GM12878 (cell line): Measurements from ENCODE around the gene ARF3. TPM values are rescaled to one million over a fixed set of nuclear protein-coding genes. Genes with fewer than 3 reads are reported as not detected.

Source experiments
- ATAC-seq: fragments of 200-7000 bp; cut with Tn5 transposase; 3 replicates; pipeline ENCODE4 v1.9.1; 2020; ENCODE audit warnings: mild to moderate bottlenecking, moderate library complexity
- BruUV-seq: library from RNA; stranded (reverse); fragments of 400-500 nt; replicated peaks from 2 replicates; lab custom pipeline; 2021; lab: Mats Ljungman, UMichigan
- CTCF ChIA-PET: fragments of 300-600 bp; sonication (Branson Sonifier 250); formaldehyde crosslinking; extraction: SDS; loops from one replicate; lab custom pipeline; 2021; ENCODE audit warnings: inconsistent platforms; lab: Yijun Ruan, JAX
- POLR2A ChIA-PET: fragments of 350-600 bp; formaldehyde crosslinking; extraction: SDS; loops from one replicate; lab custom pipeline; 2021; ENCODE audit warnings: inconsistent platforms; lab: Charles Lee
- RAD21 ChIA-PET: fragments of 300-600 bp; sonication (Branson Sonifier 250); formaldehyde crosslinking; loops from one replicate; lab custom pipeline; 2023; ENCODE audit warnings: antibody characterized with exemption; ENCODE audit not compliant: unreplicated experiment; lab: Charles Lee
- SMC1A ChIA-PET: fragments of 300-600 bp; sonication (Branson Sonifier 250); formaldehyde crosslinking; loops from one replicate; lab custom pipeline; 2023; ENCODE audit not compliant: unreplicated experiment, uncharacterized antibody; lab: Charles Lee
- DNase-seq: peaks from one replicate; pipeline ENCODE4 v3.0.0-alpha.2; 2011; ENCODE audit warnings: low read depth, low spot score
- FAIRE-seq: peaks from 3 replicates; lab custom pipeline; 2011; peaks lifted over from hg19 to GRCh38; lab: Jason Lieb, UNC
- H2AFZ ChIP-seq: 2 replicates; pipeline ENCODE4 v1.6.0; 2011; ENCODE audit warnings: low read depth, low read length, control low read depth; ENCODE audit not compliant: control insufficient read depth
- H3K27ac ChIP-seq: 2 replicates; pipeline ENCODE4 v1.5.1; 2011; ENCODE audit warnings: control low read depth; ENCODE audit not compliant: control insufficient read depth, insufficient read depth
- H3K27me3 ChIP-seq, 2 experiments: replicated peaks in 1 of 2; 2 replicates each; pipeline versions ENCODE4 v1.6.0 to v1.6.1; 2011; ENCODE audit warnings: low read length in 1 of 2; ENCODE audit not compliant: control insufficient read depth in 2 of 2, insufficient read depth in 2 of 2
- H3K36me3 ChIP-seq, 2 experiments: 2 replicates each; pipeline ENCODE4 v1.5.1; 2011; ENCODE audit warnings: low read length in 1 of 2; ENCODE audit not compliant: control insufficient read depth in 2 of 2, insufficient read depth in 2 of 2
- H3K4me1 ChIP-seq: 2 replicates; pipeline ENCODE4 v1.6.1; 2011; ENCODE audit warnings: mild to moderate bottlenecking, low read length, moderate library complexity, mixed read lengths; ENCODE audit not compliant: control insufficient read depth, insufficient read depth
- H3K4me2 ChIP-seq: 2 replicates; pipeline ENCODE4 v1.6.0; 2011; ENCODE audit warnings: control low read depth; ENCODE audit not compliant: control insufficient read depth, insufficient read depth
- H3K4me3 ChIP-seq: fragments of 200-600 bp; sonication (generic); 2 replicates; pipeline ENCODE4 v1.5.1; 2016
- H3K79me2 ChIP-seq: 2 replicates; pipeline ENCODE4 v1.6.0; 2011; ENCODE audit warnings: low read length; ENCODE audit not compliant: control insufficient read depth, insufficient read depth
- H3K9ac ChIP-seq: 2 replicates; pipeline ENCODE4 v1.8.0; 2011; ENCODE audit warnings: low read length, control low read depth, mixed read lengths; ENCODE audit not compliant: control insufficient read depth, insufficient read depth
- H3K9me3 ChIP-seq: replicated peaks from 3 replicates; pipeline ENCODE4 v1.5.1; 2011; ENCODE audit warnings: mild to moderate bottlenecking, low read length; ENCODE audit not compliant: control insufficient read depth, insufficient read depth
- H4K20me1 ChIP-seq: 2 replicates; pipeline ENCODE4 v1.6.0; 2011; ENCODE audit not compliant: control insufficient read depth, insufficient read depth
- DPF2 ChIP-seq: fragments of 450-650 bp; IDR thresholded peaks from 2 replicates; pipeline ENCODE4 v1.6.1; 2017; ENCODE audit warnings: mild to moderate bottlenecking
- IKZF1 ChIP-seq: fragments of 450-650 bp; conservative IDR thresholded peaks from 2 replicates; pipeline ENCODE4 v1.6.1; 2017; ENCODE audit warnings: antibody characterized with exemption, mild to moderate bottlenecking
- NR2C1 ChIP-seq: fragments of 450-650 bp; IDR thresholded peaks from 2 replicates; pipeline ENCODE4 v1.6.1; 2017; ENCODE audit warnings: antibody characterized with exemption, mild to moderate bottlenecking, moderate library complexity
- NRF1 ChIP-seq: conservative IDR thresholded peaks from 2 replicates; pipeline ENCODE4 v1.6.1; 2011; ENCODE audit warnings: mild to moderate bottlenecking, low read depth, low read length, improper control_type of control experiment
- SREBF2 ChIP-seq: IDR thresholded peaks from 2 replicates; pipeline ENCODE4 v1.6.1; 2012; ENCODE audit warnings: mild to moderate bottlenecking, low read length
- SRF ChIP-seq, 2 experiments: IDR thresholded peaks; 2 replicates each; pipeline ENCODE4 v1.6.1; 2011; ENCODE audit warnings: low read depth in 2 of 2, low read length in 2 of 2, mild to moderate bottlenecking in 1 of 2, moderate library complexity in 1 of 2
- WGBS: methylation state at CpG from one replicate; pipeline ENCODE4 v1.1.6; 2016; ENCODE audit warnings: low lambda C conversion rate; ENCODE audit not compliant: insufficient replicate concordance, insufficient coverage; ENCODE audit errors: missing lambda C conversion rate; 5-methylcytosine and 5-hydroxymethylcytosine counted together
- in situ Hi-C: fragments of 300-500 bp; cut with MboI; formaldehyde crosslinking; loops from 9 replicates; pipeline ENCODE4 v1.14.3; 2018; ENCODE audit warnings: mixed read lengths
- intact Hi-C: fragments of 100-400 bp; cut with micrococcal nuclease; formaldehyde crosslinking; loops from one replicate; pipeline ENCODE4 v1.14.2; 2022; ENCODE audit not compliant: unreplicated experiment
- polyA plus RNA-seq, 11 experiments: library from polyadenylated mRNA; depleted of rRNA in 4 of 11; unstranded in 6 of 11; stranded (reverse) in 5 of 11; fragments of >200 nt; fragmentation: Nextera tagmentation in 4 of 11; fragmentation: Illumina TruSeq in 1 of 11; extraction: Ambion mirVana in 4 of 11; extraction: Trizol in 1 of 11; gene quantifications; 1 replicate in 1 of 11; 2 replicates in 10 of 11; pipeline versions ENCODE4 v1.2.1 to v1.2.3, GENCODE V29; 2011 to 2016; ENCODE audit warnings: inconsistent platforms in 2 of 11, missing spikeins in 2 of 11, low read depth in 1 of 11
- total RNA-seq, 4 experiments: library from RNA; depleted of rRNA in 3 of 4; stranded (reverse); fragments of >200 nt in 3 of 4; fragmentation: Illumina TruSeq in 1 of 4; extraction: Trizol in 1 of 4; gene quantifications; 2 replicates each; pipeline versions ENCODE4 v1.2.1 to v1.2.3, GENCODE V29; 2013 to 2021
- TF ChIP-seq, protein P1 (sequence below): IDR thresholded peaks from 2 replicates; pipeline ENCODE4 v1.6.1; 2012; ENCODE audit warnings: low read depth, low read length, improper control_type of control experiment
- TF ChIP-seq, protein P2 (sequence below), 3 experiments: IDR thresholded peaks in 2 of 3; conservative IDR thresholded peaks in 1 of 3; 2 replicates each; pipeline ENCODE4 v1.5.1; 2011; ENCODE audit warnings: low read depth in 3 of 3, low read length in 3 of 3, mild to moderate bottlenecking in 3 of 3, control low read depth in 2 of 3, moderate library complexity in 2 of 3, inconsistent platforms in 1 of 3, mixed read lengths in 1 of 3; ENCODE audit not compliant: control insufficient read depth in 2 of 3, insufficient read depth in 1 of 3; ENCODE audit errors: extremely low read depth in 1 of 3
- TF ChIP-seq, protein P3 (sequence below): IDR thresholded peaks from 2 replicates; pipeline ENCODE4 v1.6.1; 2011; ENCODE audit warnings: low read depth, low read length, improper control_type of control experiment, borderline replicate concordance
- TF ChIP-seq, protein P4 (sequence below): fragments of 450-650 bp; IDR thresholded peaks from 2 replicates; pipeline ENCODE4 v1.6.1; 2017; ENCODE audit warnings: borderline replicate concordance
- TF ChIP-seq, protein P5 (sequence below): fragments of 450-650 bp; IDR thresholded peaks from 2 replicates; pipeline ENCODE4 v1.6.1; 2018; ENCODE audit warnings: borderline replicate concordance, mild to moderate bottlenecking; ENCODE audit not compliant: partially characterized antibody
- TF ChIP-seq, protein P6 (sequence below): fragments of 450-650 bp; IDR thresholded peaks from 2 replicates; pipeline ENCODE4 v1.6.1; 2018; ENCODE audit warnings: mild to moderate bottlenecking, low read depth, moderate library complexity; ENCODE audit not compliant: partially characterized antibody

ARF3 gene
- total and polyA plus RNA-seq, 10 of the 15 experiments (the other 5 are each of a cell fraction or from before 2014, with no cell fraction given): 8.7 to 263 (median 74.4) TPM

DNA sequence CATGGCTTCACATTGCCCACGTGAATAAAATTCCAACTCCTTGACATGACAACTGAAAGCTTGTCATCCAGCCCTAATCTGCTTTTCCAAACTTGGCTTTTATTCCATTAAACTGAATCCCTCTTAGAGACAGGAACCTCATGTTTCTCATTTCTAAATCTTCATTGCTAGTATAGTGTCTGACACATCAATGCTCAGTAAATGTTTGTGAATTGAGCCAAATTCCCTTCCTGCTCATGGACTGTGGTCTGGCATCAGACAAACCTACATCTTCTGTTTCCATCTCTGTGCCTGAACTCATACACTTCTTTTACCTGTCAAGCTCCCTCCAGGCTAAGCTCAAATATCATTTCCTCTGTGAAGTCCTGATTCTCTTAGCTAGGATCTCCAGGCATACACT, 27.7 kb downstream of the ARF3 start:
- H3K4me1 ChIP-seq: peaks cover 9% of the 10 kb centered on the region
- no peak overlapping the region for H3K9ac ChIP-seq
- ChIA-PET POLR2A (interaction anchor here (1.1 kb wide), 1 partner anchor 73 kb away, joined by 3 read pairs; no protein-coding TSS in a partner anchor), SMC1A (interaction anchor here (0.6 to 1.6 kb wide), 8 partner anchors 18 to 76 kb away, joined by 3 to 7 read pairs (median 3); partner anchors contain the start of gene RND1), CTCF (interaction anchor here (0.8 to 3.5 kb wide), 16 partner anchors 11 to 116 kb away, joined by 3 to 14 read pairs (median 4); partner anchors contain the start of gene ARF3), RAD21 (interaction anchor here (1.0 to 1.3 kb wide), 4 partner anchors 59 to 77 kb away, joined by 3 to 9 read pairs (median 4); partner anchors contain the start of gene DDX23)
- no peak overlapping the region for H3K4me3 ChIP-seq
- H3K4me2 ChIP-seq: no peak overlapping the region
- DNase-seq (no peak), ATAC-seq (no peak), FAIRE-seq (no peak)
- intact Hi-C loops: no loop called here
- peaks cover 6 to 7% of the 10 kb centered on the region in 2 experiments; a peak in 3 of 4 replicates for H3K36me3 ChIP-seq
- no peaks in the 10 kb centered on the region for H3K27me3 ChIP-seq
- no peaks in the 10 kb centered on the region for H4K20me1 ChIP-seq
- H3K27ac ChIP-seq: no peak overlapping the region
- H2AFZ ChIP-seq: no peak overlapping the region
- WGBS: 100% methylated on average over 1 of the region's 1 CpG
- no peaks in the 10 kb centered on the region for H3K9me3 ChIP-seq
- TSS peak; percentile 26 for BruUV-seq
- peaks cover 5% of the 10 kb centered on the region for H3K79me2 ChIP-seq
- in situ Hi-C loops: no loop called here
- TF ChIP-seq, protein P1, sequence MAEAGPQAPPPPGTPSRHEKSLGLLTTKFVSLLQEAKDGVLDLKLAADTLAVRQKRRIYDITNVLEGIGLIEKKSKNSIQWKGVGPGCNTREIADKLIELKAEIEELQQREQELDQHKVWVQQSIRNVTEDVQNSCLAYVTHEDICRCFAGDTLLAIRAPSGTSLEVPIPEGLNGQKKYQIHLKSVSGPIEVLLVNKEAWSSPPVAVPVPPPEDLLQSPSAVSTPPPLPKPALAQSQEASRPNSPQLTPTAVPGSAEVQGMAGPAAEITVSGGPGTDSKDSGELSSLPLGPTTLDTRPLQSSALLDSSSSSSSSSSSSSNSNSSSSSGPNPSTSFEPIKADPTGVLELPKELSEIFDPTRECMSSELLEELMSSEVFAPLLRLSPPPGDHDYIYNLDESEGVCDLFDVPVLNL: no peak
- TF ChIP-seq, protein P2, sequence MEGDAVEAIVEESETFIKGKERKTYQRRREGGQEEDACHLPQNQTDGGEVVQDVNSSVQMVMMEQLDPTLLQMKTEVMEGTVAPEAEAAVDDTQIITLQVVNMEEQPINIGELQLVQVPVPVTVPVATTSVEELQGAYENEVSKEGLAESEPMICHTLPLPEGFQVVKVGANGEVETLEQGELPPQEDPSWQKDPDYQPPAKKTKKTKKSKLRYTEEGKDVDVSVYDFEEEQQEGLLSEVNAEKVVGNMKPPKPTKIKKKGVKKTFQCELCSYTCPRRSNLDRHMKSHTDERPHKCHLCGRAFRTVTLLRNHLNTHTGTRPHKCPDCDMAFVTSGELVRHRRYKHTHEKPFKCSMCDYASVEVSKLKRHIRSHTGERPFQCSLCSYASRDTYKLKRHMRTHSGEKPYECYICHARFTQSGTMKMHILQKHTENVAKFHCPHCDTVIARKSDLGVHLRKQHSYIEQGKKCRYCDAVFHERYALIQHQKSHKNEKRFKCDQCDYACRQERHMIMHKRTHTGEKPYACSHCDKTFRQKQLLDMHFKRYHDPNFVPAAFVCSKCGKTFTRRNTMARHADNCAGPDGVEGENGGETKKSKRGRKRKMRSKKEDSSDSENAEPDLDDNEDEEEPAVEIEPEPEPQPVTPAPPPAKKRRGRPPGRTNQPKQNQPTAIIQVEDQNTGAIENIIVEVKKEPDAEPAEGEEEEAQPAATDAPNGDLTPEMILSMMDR (IDR thresholded peaks at IDR 0.05 in 2 of 3, conservative IDR thresholded peaks at IDR 0.05 in 1 of 3; ENCODE audit: control insufficient read depth in 2 of 3, extremely low read depth in 1 of 3, insufficient read depth in 1 of 3, low read depth in 3 of 3, low read length in 3 of 3): no peak
- TF ChIP-seq, protein P3, sequence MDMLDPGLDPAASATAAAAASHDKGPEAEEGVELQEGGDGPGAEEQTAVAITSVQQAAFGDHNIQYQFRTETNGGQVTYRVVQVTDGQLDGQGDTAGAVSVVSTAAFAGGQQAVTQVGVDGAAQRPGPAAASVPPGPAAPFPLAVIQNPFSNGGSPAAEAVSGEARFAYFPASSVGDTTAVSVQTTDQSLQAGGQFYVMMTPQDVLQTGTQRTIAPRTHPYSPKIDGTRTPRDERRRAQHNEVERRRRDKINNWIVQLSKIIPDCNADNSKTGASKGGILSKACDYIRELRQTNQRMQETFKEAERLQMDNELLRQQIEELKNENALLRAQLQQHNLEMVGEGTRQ: no peak
- TF ChIP-seq NR2C1 (no peak), SRF (IDR thresholded peaks at IDR 0.05; ENCODE audit: low read depth in 2 of 2, low read length in 2 of 2) (no peak), DPF2 (no peak), NRF1 (no peak), IKZF1 (no peak), SREBF2 (no peak)
- TF ChIP-seq, protein P4, sequence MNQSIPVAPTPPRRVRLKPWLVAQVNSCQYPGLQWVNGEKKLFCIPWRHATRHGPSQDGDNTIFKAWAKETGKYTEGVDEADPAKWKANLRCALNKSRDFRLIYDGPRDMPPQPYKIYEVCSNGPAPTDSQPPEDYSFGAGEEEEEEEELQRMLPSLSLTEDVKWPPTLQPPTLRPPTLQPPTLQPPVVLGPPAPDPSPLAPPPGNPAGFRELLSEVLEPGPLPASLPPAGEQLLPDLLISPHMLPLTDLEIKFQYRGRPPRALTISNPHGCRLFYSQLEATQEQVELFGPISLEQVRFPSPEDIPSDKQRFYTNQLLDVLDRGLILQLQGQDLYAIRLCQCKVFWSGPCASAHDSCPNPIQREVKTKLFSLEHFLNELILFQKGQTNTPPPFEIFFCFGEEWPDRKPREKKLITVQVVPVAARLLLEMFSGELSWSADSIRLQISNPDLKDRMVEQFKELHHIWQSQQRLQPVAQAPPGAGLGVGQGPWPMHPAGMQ: no peak
- TF ChIP-seq, protein P5, sequence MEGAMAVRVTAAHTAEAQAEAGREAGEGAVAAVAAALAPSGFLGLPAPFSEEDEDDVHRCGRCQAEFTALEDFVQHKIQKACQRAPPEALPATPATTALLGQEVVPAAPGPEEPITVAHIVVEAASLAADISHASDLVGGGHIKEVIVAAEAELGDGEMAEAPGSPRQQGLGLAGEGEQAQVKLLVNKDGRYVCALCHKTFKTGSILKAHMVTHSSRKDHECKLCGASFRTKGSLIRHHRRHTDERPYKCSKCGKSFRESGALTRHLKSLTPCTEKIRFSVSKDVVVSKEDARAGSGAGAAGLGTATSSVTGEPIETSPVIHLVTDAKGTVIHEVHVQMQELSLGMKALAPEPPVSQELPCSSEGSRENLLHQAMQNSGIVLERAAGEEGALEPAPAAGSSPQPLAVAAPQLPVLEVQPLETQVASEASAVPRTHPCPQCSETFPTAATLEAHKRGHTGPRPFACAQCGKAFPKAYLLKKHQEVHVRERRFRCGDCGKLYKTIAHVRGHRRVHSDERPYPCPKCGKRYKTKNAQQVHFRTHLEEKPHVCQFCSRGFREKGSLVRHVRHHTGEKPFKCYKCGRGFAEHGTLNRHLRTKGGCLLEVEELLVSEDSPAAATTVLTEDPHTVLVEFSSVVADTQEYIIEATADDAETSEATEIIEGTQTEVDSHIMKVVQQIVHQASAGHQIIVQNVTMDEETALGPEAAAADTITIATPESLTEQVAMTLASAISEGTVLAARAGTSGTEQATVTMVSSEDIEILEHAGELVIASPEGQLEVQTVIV: no peak
- TF ChIP-seq, protein P6, sequence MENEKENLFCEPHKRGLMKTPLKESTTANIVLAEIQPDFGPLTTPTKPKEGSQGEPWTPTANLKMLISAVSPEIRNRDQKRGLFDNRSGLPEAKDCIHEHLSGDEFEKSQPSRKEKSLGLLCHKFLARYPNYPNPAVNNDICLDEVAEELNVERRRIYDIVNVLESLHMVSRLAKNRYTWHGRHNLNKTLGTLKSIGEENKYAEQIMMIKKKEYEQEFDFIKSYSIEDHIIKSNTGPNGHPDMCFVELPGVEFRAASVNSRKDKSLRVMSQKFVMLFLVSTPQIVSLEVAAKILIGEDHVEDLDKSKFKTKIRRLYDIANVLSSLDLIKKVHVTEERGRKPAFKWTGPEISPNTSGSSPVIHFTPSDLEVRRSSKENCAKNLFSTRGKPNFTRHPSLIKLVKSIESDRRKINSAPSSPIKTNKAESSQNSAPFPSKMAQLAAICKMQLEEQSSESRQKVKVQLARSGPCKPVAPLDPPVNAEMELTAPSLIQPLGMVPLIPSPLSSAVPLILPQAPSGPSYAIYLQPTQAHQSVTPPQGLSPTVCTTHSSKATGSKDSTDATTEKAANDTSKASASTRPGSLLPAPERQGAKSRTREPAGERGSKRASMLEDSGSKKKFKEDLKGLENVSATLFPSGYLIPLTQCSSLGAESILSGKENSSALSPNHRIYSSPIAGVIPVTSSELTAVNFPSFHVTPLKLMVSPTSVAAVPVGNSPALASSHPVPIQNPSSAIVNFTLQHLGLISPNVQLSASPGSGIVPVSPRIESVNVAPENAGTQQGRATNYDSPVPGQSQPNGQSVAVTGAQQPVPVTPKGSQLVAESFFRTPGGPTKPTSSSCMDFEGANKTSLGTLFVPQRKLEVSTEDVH: no peak
